OCI-LY1 (cell line): ENCODE measurements around the gene NMT1.

Experiments used
- CTCF ChIP-seq: fragments of 200-600 bp; sonication (generic), shearing (Covaris generic); IDR thresholded peaks from 2 replicates; pipeline ENCODE4 v1.5.1; 2017; ENCODE audit warnings: mild to moderate bottlenecking, antibody characterized with exemption, low read length, moderate library complexity, mixed read lengths
- EZH2 ChIP-seq: fragments of 200-600 bp; sonication (generic), shearing (Covaris generic); IDR thresholded peaks from 2 replicates; pipeline ENCODE4 v1.8.0; 2017; ENCODE audit warnings: borderline replicate concordance, mixed run types, mild to moderate bottlenecking, antibody characterized with exemption, low read length, moderate library complexity, mixed read lengths

GRCh38 chr17:45087978-45088377 is 26.9 kb downstream of the NMT1 start:
- TF ChIP-seq EZH2, result no peak
- TF ChIP-seq CTCF, result no peak
